H1 (cell line): ENCODE data around the gene LOXHD1. TPM values are rescaled to one million over a fixed set of nuclear protein-coding genes. Genes with fewer than 3 reads are reported as not detected.

Source experiments
- CTBP2 ChIP-seq: IDR thresholded peaks from 2 replicates; pipeline ENCODE4 v1.7.0; 2011; ENCODE audit warnings: borderline replicate concordance, mild to moderate bottlenecking, moderate library complexity, mixed read lengths, low read length; ENCODE audit not compliant: insufficient read depth, insufficient read length
- NANOG ChIP-seq: IDR thresholded peaks from 2 replicates; pipeline ENCODE4 v1.6.1; 2011; ENCODE audit warnings: low read length, low read depth, mild to moderate bottlenecking, inconsistent platforms; ENCODE audit not compliant: insufficient read depth, poor library complexity, severe bottlenecking
- SP4 ChIP-seq: IDR thresholded peaks from 2 replicates; pipeline ENCODE4 v1.6.1; 2012; ENCODE audit warnings: low read length, inconsistent platforms
- polyA plus RNA-seq, 7 experiments: library from polyadenylated mRNA; depleted of rRNA in 3 of 7; stranded (reverse) in 5 of 7; unstranded in 2 of 7; fragments of >200 nt in 5 of 7; fragments of 200-250 nt in 2 of 7; gene quantifications; 1 replicate in 5 of 7; 2 replicates in 1 of 7; 4 replicates in 1 of 7; pipeline versions ENCODE4 v1.2.1 to v1.2.3, GENCODE V29; 2011 to 2013; ENCODE audit warnings: missing spikeins in 2 of 7, mixed read lengths in 2 of 7
- total RNA-seq: library from RNA; stranded (reverse); fragmentation: NEBNext Ultra II Directional; extraction: Animal tissue kit (Norgen Biotek cat#: 25700); gene quantifications from 2 replicates; pipeline ENCODE4 v1.2.1, GENCODE V29; 2021

Gene LOXHD1
- total and polyA plus RNA-seq, 2 of the 8 experiments (the other 6 are each of a cell fraction or from before 2014, with no cell fraction given) = 0.02 TPM; not detected in 1

DNA sequence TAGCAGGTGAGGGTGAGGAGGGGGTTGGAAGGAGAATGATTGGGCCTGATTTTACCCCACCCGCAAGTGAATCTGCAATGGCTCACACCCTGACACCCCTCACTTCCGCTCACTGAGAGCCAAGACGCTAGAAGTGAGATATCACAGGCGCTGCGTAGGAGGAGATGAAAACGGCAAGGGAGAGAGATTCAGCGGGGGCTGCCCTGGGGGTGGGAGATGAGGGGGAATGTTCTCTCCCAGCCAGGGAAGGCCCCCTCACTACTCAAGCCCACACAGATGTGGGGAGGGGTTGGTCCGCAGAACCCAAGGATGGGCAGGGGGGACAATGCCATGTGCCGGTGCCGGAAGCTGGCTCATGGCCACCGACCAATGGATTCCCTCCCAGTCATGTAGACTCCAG, 32.9 kb downstream of the LOXHD1 start (continued):
- TF ChIP-seq NANOG (no peak), CTBP2 (no peak), SP4 (no peak)
